RKO (cell line): ENCODE measurements around the gene DUSP6.
A peak's percentile ranks its signal among the peaks of the same experiment; 100 is the strongest.

Experiments used
- DNase-seq: peaks from one replicate; pipeline ENCODE4 v3.0.0-alpha.2; 2016; ENCODE audit warnings: low spot score

DUSP6 gene

GRCh38 chr12:89352492-89353187 is at the start of gene DUSP6:
Gene DUSP6, minus strand, starts transcription at chr12:89352501. Its CDS starts 462 bp downstream, at chr12:89352039.
- DNase-seq = peak; percentile 99

- DNase-seq = no peak
Measured at GRCh38 chr12:89401433-89402058, 49.2 kb upstream of the DUSP6 start.

DNA sequence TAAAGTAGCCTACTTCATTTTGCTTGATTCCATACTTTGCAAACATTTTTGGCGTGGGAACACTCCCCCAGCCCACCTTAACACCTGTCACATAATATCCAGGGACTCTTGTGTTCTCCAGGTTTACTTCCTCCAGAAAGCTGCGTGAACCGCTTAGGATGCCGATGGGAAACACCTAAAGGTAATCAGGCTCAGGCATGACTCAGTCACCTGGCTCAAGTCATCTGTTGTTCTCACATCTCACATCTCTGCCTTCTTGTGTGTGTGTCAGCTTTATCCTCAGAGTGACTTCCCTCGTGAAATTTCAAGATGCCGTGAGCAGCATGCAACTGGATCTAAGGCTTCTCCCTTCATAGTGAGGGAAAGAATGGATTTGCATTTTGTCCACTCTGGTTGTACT is 48.1 kb upstream of the DUSP6 start:
- no peak for DNase-seq

- DNase-seq = no peak
Measured at GRCh38 chr12:89395712-89396111, 43.4 kb upstream of the DUSP6 start.

- DNase-seq = no peak
Measured at GRCh38 chr12:89393551-89394121, 41.3 kb upstream of the DUSP6 start.

DNA sequence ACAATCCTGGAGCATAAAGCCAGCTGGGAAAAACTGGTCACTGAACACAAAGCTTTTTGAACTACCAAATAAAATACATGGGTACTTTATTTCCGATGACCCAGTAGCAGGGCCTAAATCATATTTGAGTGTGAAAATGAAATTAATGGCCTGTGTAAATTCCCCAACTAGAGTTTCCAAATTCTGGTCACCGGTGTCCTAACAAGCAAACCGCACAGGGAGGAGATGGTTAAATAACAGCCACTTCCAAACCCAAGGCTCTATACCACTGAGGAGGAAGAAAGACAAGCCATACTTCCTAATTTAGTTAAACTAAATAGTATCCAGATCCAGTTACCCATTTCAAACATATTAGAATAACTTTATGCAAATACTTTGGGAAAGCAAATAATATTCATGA is 40.1 kb upstream of the DUSP6 start:
- no peak for DNase-seq

DNA sequence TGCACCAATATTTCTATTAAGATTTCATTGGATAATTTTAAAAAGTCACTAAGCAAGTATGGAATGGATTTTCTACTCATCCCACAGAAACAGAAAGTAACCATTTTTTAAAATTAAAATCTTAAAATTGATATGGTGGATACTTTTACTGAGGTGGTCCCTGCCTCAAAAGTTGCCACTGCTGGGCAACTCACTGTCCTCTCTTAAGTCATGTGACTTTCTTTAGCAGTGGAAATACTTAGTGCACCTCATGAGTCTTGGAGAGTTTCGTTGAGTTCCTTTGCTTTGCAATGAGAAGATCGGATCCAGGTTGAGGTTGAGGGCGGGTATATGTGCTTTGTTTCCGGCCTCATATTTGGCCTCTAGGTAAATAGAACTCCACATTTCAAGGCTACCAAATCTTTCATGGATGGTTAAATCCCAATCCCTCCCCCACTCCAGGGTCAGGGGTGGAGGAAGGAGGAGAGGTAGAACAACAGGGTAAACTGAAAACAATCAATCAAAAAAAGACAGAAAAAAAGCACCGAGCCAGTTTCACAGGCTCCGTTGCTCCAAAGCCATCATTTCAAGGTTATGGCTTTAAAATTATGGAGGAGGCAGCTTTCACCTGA is 39.5 kb upstream of the DUSP6 start:
- no peak for DNase-seq

DNA sequence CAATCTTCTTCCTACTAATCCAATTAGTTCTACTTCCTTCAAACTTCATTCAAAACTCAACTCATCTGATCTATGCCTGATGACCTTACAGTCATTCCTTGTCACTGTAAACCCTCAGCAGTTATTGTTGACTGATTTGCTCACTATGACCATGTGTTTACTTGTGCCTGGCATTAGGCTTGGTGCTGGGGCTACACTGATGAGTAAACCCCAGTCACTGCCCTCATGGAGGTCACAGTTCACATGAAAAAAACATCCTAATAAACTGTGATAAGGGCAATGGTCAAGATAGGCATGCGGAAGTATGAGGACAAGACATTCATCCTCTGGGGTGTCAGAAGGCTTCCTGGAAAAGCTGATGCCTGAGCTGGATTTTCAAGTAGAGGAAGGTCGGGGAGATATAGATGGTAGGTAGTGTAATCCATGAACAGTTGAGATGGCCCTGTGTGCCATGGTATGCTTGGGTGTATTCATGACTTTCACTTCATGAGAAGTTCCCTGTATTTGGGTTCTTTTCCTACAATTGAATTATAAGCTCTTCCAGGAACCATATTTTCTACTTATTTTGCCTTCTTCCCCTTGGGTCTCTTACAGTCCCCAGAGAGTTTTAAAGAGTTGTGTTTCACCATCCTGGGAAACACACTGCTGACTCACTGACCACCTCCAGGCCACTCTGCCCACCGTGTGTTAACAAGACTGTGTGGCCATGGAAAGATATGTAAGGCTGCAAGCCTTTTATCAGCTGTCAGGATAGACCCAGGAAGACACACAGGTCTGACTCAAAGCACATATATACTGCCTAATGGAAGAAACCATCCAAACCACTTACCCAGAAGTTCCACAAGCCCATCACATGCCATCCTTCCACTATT is 38.7 kb upstream of the DUSP6 start:
- no peak for DNase-seq

DNA sequence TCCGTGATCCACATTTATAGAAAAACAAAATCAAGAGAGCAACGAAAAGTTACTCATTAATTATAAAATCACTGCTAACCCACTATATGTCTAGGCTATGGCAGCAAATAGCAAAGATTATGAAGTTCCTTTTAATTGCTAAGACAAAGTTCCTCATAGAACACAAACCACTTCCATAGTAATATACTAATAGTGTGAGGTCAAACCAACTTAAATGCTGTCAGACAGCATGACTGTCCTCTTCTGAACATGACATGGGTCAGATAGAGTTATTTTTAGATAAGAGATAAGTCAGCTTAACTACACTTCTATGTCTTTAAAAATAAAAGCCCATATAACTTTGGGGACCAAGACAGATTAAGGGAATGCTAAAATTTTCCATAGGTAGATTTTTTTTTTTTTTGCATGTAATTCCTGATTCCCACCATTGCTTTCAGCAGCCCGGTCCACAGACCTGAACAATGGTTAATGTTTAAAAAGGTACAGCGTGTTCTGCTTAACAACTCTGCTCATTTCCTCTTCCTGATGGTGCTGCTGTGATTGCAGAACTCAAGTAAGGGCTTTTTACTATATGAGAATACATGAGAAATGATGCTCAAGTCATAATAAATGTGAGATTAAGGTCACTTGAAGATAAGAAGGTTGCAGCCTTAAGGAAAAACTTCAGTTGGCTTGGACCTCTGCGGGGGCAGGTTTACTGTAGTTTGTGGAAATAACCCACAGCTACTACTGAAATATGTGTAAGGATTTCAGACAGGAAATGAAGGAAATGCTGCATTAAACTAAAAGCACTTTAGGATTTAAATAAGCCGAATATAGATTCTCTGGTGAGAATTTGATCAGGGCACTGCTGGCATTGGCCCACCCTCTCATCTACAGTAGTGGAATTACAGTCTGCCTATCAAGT is 37.7 kb upstream of the DUSP6 start:
- DNase-seq = no peak

DNA sequence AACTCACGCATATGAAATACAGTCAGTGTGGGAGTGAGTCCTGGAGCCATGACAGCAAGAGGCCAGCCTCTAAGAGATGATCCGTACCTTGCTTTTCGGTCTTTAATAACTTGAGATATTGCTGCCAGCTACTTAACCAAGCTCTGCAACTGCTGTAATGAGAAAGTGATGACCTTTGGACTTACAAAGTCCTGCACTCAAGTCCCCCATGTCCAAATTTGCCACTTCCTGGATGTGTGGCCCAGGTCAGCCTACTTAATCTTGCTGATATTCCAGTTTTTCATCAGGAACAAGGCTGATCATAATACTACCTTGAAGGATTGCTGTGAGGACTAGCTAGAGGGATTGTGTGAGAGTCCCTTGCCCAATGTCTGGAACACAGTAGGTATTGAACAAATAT is 33.8 kb upstream of the DUSP6 start:
- DNase-seq = no peak

DNA sequence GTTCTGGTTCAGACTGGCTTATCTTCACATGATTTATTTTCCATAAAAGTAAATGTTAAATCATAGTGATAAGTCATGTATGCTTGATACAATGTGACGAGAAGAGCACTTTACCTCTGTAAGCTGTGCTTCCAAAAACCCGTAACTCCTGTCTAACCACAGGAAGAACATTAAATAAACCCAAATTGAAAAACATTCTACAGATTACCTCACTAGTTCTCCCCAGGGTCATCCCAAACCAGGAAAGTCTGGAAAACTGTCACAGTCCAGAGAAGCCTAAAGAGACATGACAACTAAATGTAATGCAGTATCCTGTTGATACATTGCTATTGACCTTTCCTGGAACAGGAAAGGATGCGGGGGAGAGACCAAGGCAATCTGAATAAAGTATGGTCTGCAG is 32.5 kb upstream of the DUSP6 start:
- DNase-seq = no peak

DNA sequence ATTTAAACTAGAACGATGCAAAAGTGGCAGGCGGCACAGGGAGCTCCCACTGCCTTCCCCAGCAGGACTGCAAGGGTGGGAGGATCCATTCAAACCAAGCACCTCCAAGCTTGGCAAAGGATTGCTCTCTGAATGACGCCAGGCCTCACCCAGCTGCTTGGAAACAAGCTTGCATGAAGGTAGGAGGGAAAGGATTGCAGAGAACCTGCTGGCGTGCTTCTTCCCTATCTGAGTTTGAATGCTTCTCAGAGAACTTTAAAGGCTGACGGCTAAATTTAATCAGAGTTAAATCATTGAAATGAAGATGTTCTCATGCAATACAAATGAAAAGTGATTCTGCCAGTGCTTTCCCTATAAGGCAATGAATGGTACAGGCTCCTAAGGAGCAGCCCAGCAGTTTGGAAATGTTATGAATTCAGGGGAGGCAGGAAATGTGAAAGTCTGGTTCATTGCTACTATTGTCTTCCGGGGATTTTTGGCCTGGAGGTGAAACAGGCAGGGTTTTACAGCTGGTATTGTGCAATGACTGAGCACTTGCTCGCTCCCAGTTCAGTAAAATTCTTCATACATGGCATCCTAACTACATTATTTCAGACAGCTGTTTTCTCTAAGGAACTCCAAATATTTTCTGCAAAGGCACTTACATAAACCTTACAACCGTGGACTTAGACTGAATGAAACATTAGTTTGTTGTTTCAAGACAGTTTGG is 31.9 kb upstream of the DUSP6 start:
- DNase-seq = no peak

DNA sequence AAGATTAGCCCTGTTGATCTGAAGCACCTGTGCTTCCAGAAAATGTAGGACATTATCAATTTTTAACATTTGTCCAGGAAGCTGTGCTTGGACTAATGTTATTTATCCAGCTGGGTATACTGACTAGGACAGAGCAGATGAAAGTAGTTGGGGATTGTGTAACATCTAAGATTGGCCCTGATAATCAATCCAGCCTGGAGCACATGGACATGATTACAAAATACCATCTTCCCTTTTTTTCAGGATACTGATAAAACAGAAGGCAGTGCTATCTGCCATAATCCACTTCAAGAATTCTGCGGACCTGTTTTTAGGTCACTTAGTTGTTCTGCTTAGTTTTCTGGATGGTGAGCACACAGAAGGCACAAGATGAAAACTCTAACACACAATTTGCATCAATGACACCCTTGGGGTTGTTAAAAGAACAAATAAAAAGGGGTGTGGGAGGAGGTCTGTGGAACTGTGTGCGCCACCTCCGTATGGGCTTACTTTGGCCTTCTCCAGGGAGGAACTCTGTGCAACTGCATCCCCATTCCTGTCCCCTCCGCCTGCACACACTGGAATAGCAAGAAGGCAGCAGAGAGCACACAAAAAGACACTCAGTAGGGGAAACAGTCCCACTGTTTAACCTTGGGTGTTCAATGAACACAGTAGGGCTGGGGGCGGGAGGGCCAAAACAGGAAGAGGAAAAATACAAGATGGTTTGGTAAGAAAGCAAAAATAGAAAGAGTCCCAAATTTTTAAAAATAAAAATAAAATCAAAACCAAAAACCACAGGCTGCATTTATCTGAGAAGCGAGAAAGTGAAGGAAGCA is 31.1 kb upstream of the DUSP6 start:
- DNase-seq = no peak

GRCh38 chr12:89382328-89382727 is 30.0 kb upstream of the DUSP6 start:
- no peak for DNase-seq

DNA sequence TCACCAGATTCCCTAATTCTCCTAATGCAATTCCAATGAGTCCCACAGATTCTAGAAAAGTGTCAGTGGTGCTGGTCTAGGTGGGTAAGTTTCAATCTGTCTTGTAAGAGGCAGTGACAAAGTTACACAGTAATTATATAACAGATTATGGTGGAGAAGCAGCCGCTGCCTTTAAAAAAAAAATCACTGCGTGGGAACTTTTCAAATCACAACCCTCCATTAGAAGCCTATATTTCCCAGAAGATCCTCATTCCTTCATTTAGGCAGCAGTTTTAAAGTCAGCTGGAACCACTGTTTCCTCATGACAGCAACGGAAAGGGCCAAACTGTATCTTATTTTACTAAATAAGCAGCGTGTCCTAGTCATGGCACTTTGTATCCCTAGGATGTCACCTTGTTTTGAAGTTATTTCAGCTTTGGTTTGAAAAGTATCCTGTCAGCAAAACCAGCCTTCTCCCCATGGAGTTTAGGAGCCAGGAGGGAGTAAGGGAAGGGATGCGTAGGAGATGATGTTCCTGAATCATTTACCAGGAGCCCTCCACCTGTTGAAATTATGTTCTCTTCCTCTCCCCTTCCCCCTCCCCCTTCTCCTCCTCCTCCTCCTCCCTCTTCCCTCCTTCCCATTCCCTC is 27.7 kb upstream of the DUSP6 start:
- no peak for DNase-seq

GRCh38 chr12:89379148-89379838 is 27.0 kb upstream of the DUSP6 start:
- DNase-seq = no peak

DNA sequence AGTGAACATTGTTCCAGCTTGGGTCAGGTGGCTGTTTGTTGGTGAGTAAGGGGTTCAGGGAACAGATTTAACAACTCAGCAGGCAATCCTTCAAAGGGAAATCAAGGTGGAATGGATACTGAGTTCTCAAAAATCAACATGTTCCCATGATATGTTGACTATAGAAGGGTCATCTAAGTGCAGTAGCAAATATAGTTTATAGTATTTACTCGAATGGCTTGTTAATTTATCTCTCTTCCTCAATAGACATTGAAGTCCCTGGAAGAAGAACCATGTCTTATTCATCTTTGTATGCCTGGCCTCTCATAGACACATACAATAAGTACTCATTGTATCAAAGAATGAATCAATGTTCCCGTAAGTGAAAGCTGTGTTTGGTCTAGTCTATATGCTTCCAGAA is 24.5 kb upstream of the DUSP6 start:
- no peak for DNase-seq

DNA sequence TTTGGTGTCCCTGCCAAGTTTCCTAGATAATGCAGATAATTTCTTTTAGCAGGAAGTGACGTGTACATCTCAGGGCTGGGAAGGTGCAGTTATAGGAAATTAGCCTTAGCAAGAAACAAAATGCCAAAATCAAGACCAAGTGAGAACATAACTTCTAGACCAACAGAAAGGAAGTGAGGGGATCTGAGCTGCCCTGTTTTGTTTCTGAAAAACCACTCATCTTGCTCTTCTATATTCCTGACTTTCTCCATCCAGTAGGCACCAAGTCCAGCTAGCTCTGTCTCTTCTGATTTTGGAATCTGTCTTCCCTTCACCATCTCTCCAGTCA is 23.9 kb upstream of the DUSP6 start:
- no peak for DNase-seq
